Activated CD4-positive, alpha-beta T cell treated with anti-CD3 and anti-CD28 coated beads for 36 hours (primary cell): ENCODE measurements around the gene IQCH. TPM values are rescaled to one million over a fixed set of nuclear protein-coding genes. Genes with fewer than 3 reads are reported as not detected.

ENCODE experiments used
- ATAC-seq: fragments of 200-7000 bp; cut with Tn5 transposase; one replicate; pipeline ENCODE4 v1.10.0; 2021; ENCODE audit warnings: mild to moderate bottlenecking, moderate library complexity
- CTCF ChIA-PET: fragments of 350-600 bp; sonication (Branson Sonifier 250); formaldehyde crosslinking; loops from one replicate; lab custom pipeline; 2021; ENCODE audit warnings: antibody characterized with exemption; lab: Charles Lee
- POLR2A ChIA-PET: fragments of 350-600 bp; sonication (Branson Sonifier 250); formaldehyde crosslinking; loops from one replicate; lab custom pipeline; 2021; ENCODE audit warnings: antibody characterized with exemption, inconsistent platforms; lab: Charles Lee
- DNase-seq: peaks from one replicate; pipeline ENCODE4 v3.0.0-alpha.2; 2020
- H3K27ac Mint-ChIP-seq: one replicate; pipeline ENCODE4 v1.8.0; 2021; ENCODE audit warnings: mixed read lengths
- H3K27me3 Mint-ChIP-seq: one replicate; pipeline ENCODE4 v1.8.0; 2021; ENCODE audit warnings: mixed read lengths
- H3K36me3 Mint-ChIP-seq: one replicate; pipeline ENCODE4 v1.8.0; 2021; ENCODE audit warnings: low read depth, mixed read lengths
- H3K4me1 Mint-ChIP-seq: one replicate; pipeline ENCODE4 v1.8.0; 2021; ENCODE audit warnings: mixed read lengths
- H3K4me3 Mint-ChIP-seq: one replicate; pipeline ENCODE4 v1.8.0; 2021; ENCODE audit warnings: mild to moderate bottlenecking, moderate library complexity, mixed read lengths
- H3K9me3 Mint-ChIP-seq: one replicate; pipeline ENCODE4 v1.8.0; 2021; ENCODE audit warnings: low read depth, mixed read lengths
- intact Hi-C, 2 experiments: fragments of 100-400 bp; cut with DNase I in 1 of 2; cut with micrococcal nuclease in 1 of 2; formaldehyde crosslinking; loops; one replicate each; pipeline versions ENCODE4 v1.14.2 to v1.15.1; 2022 to 2024; cut with DNase I, micrococcal nuclease
- total RNA-seq, 2 experiments: library from RNA; stranded (reverse); gene quantifications; one replicate each; pipeline ENCODE4 v1.2.3, GENCODE V29; 2021

Gene IQCH
- total RNA-seq, 2 experiments from 2014 or later, result 1.8 to 2.1 TPM

DNA sequence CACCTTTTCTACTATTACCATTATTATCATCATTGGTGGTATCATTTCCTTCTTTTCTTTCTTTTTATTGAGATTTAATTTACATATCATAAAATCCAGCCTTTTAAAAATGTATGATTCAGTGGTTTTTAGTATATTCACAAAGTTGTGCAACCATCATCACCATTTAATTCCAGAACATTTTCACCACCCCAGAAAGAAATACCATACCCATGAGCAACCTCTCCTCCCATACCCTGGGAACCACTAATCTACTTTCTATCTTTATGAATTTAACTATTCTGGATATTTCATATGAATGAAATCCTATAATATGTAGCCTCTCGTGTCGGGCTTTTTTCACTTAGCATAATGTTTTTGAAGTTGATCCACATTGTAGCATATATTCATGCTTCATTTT is 29.2 kb upstream of the IQCH start:
- no peaks in the 10 kb centered on the region for H3K9me3 Mint-ChIP-seq
- POLR2A ChIA-PET, result no interaction called here
- CTCF ChIA-PET, result interaction anchor here (1.0 kb wide), 1 partner anchor 12 kb away, joined by 6 read pairs; no protein-coding TSS in a partner anchor
- H3K27me3 Mint-ChIP-seq, result no peaks in the 10 kb centered on the region
- H3K4me1 Mint-ChIP-seq, result peaks cover 6% of the 10 kb centered on the region
- peaks cover 23% of the 10 kb centered on the region for H3K36me3 Mint-ChIP-seq
- DNase-seq, result no peak
- intact Hi-C loops, result no loop called here
- no peak overlapping the region for H3K4me3 Mint-ChIP-seq
- no peak for ATAC-seq
- no peak overlapping the region for H3K27ac Mint-ChIP-seq

DNA sequence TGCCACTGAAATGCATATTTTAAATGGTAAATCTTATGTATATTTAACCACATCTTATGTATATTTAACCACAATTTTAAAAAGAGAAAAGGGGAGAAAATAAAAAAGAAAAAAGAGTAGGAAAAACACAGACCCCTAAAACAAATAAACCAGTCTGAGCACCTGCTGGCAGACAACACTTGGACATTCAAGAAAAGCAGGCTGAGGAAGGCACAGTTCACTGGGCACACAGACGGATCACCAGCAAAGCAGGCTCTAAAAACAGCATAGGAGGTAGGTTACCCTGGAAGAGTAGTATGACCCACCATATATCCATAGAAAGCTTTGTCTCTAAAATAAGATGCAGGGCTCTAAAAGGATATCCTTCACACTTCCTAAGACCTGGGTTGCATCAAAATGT is 27.2 kb upstream of the IQCH start:
- no peaks in the 10 kb centered on the region for H3K9me3 Mint-ChIP-seq
- no peak overlapping the region for H3K4me3 Mint-ChIP-seq
- no peak for DNase-seq
- ChIA-PET CTCF (no interaction called here), POLR2A (no interaction called here)
- intact Hi-C loops, result no loop called here
- H3K27ac Mint-ChIP-seq, result no peak overlapping the region
- H3K4me1 Mint-ChIP-seq, result peaks cover 6% of the 10 kb centered on the region
- ATAC-seq, result no peak
- H3K27me3 Mint-ChIP-seq, result no peaks in the 10 kb centered on the region
- peaks cover 38% of the 10 kb centered on the region for H3K36me3 Mint-ChIP-seq

DNA sequence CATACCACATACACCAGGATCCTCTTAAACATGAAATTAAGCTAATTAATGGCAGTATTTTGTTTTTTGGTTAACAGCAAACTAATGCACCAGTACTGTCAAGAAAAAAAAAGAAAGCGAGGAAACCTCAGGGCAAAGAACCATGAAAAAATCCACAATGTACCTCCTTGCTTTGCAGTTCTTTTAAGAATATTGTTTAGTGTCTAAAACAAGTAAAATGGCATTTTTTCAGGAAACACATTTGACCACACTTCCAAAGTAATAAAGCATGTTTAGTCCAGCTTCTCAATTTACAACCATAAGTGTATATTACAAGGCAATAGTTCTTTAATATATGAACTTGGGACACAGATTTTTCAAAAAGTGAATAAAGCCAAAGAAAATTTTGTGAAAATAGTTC is 26.7 kb upstream of the IQCH start:
- DNase-seq (no peak), ATAC-seq (no peak)
- Mint-ChIP-seq H3K27me3 (no peaks in the 10 kb centered on the region), H3K4me1 (peaks cover 6% of the 10 kb centered on the region), H3K4me3 (no peak overlapping the region), H3K36me3 (peaks cover 41% of the 10 kb centered on the region), H3K27ac (no peak overlapping the region), H3K9me3 (no peaks in the 10 kb centered on the region)
- intact Hi-C loops, result no loop called here
- ChIA-PET POLR2A (no interaction called here), CTCF (no interaction called here)

DNA sequence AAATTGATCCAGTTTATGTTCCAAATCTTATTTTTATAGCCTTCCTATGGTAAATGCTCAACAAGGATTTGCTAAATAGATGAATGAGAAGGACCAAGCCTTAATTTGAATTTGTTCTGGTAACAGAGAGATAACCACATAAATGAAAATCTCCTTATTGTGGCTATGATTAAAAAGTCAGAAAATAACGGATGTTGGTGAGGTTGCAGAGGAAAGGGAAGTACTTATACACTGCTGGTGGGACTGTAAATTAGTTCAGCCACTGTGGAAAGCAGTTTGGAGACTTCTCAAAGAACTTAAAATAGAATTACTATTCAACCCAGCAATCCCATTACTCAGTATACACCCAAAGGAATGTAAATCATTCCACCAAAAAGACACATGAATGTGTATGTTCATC is 26.3 kb upstream of the IQCH start:
- ChIA-PET POLR2A (no interaction called here), CTCF (interaction anchor here (0.8 kb wide), 1 partner anchor 275 kb away, joined by 3 read pairs; no protein-coding TSS in a partner anchor)
- intact Hi-C loops, result no loop called here
- Mint-ChIP-seq H3K36me3 (peaks cover 45% of the 10 kb centered on the region), H3K9me3 (no peaks in the 10 kb centered on the region), H3K27me3 (no peaks in the 10 kb centered on the region), H3K4me3 (no peak overlapping the region), H3K27ac (no peak overlapping the region), H3K4me1 (peaks cover 6% of the 10 kb centered on the region)
- DNase-seq, result no peak
- no peak for ATAC-seq

DNA sequence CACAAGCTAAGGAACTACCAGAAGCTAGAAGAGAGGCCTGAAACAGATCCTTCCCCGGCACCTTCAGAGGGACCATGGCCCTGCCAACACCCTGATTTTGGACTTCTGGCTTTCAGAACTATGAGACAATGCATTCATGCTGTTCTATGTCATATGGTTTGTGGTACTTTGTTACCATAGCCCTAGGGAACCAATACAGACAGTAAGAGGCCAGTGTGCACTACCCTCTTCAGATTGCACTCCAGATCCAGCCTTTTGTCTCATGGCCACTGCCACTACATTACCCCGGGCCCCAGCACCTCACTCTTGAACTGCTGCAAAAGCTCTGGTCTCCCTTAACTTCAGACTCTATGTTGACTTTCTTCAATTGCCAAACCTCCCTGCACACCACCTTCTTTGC is 24.1 kb upstream of the IQCH start:
- ChIA-PET POLR2A (no interaction called here), CTCF (interaction anchor here (1.1 to 1.4 kb wide), 2 partner anchors 9 to 367 kb away, joined by 3 to 4 read pairs; no protein-coding TSS in a partner anchor)
- no peak overlapping the region for H3K4me3 Mint-ChIP-seq
- H3K27me3 Mint-ChIP-seq, result no peaks in the 10 kb centered on the region
- no peak for DNase-seq
- peaks cover 56% of the 10 kb centered on the region for H3K36me3 Mint-ChIP-seq
- H3K9me3 Mint-ChIP-seq, result no peaks in the 10 kb centered on the region
- intact Hi-C loops, result no loop called here
- H3K27ac Mint-ChIP-seq, result no peak overlapping the region
- no peak for ATAC-seq
- H3K4me1 Mint-ChIP-seq, result peaks cover 6% of the 10 kb centered on the region

DNA sequence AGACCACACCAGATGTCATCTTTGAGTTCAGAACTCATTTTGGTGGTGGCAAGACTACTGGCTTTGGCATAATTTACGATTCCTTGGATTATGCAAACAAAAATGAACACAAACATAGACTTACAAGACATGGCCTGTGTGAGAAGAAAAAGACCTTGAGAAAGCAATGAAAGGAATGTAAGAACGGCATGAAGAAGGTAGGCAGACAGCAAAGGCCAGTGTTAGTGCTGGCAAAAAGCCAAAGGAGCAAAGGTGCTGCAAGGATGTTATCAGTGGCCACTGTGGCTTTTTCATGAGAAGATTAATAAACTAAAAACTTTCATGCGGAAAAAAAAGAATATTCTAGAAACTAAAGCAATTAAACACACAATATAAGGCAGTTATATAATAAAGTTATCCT is 22.0 kb upstream of the IQCH start:
- intact Hi-C loops, result no loop called here
- Mint-ChIP-seq H3K27ac (no peak overlapping the region), H3K36me3 (peaks cover 56% of the 10 kb centered on the region), H3K27me3 (no peaks in the 10 kb centered on the region), H3K4me1 (peaks cover 6% of the 10 kb centered on the region), H3K4me3 (no peak overlapping the region), H3K9me3 (no peaks in the 10 kb centered on the region)
- ATAC-seq (no peak), DNase-seq (no peak)
- ChIA-PET CTCF (no interaction called here), POLR2A (interaction anchor here (0.7 kb wide), 1 partner anchor 195 kb away, joined by 5 read pairs; no protein-coding TSS in a partner anchor)

DNA sequence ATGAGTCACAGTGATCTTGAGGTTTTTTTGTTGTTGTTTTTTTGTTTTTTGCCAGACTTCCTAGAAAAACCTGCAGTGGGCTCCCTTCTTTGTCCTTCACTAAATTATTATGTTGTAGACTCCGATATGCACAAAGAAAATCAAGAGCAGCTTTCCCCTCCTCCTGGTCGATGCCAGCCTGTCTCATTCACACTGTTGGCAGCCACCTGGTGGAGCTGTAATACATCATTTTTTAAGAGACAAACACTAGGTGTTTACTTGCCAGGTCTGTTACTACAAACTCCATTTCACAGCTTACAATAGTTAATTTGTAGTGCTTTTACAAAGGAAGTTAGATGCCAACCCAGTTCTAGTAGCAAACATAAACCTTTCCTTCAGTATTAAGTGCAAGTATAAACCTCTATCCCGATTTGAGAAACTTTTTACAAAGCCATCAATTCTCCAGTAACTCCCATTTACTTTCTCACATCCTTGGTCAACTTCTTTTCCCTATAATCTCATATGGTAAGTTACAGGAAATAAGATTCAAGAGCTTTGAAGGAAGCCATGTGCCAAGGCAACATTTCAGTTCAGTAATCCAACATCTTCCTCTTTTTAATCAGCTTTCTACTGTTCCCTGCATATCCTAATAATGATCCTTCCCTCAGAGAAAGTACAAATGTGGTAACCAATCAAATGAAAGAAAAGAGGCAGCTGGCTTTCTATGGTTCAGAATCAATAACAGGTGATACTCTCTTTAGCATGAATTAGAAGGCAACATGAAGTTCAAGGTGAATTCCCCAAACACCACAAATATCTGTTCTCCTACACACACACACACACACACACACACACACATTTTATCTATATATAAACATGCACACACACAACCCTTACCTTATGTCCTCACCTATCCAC is 14.1 kb upstream of the IQCH start:
- peak overlapping the region; percentile 17 for H3K4me3 Mint-ChIP-seq
- no peaks in the 10 kb centered on the region for H3K27me3 Mint-ChIP-seq
- peaks cover 21% of the 10 kb centered on the region for H3K36me3 Mint-ChIP-seq
- CTCF ChIA-PET, result interaction anchor here (0.9 to 2.5 kb wide), 11 partner anchors 9 to 294 kb away, joined by 3 to 15 read pairs (median 4); partner anchors contain the start of genes AAGAB and IQCH
- DNase-seq, result peak; percentile 48
- peaks cover 49% of the 10 kb centered on the region for H3K4me1 Mint-ChIP-seq
- POLR2A ChIA-PET, result interaction anchor here (0.6 to 1.2 kb wide), 4 partner anchors 53 to 280 kb away, joined by 3 to 5 read pairs (median 4); partner anchors contain the start of gene C15orf61
- intact Hi-C loops, result loop anchor here (1.0 to 10.0 kb wide), 14 partner anchors 14 to 600 kb away; partner anchors contain the start of genes AAGAB (in 2 of the 2), IQCH (in 2 of the 2), MAP2K5 (in 1 of the 2) and RNU6-1 (in 1 of the 2)
- peak overlapping the region; percentile 89 for H3K27ac Mint-ChIP-seq
- ATAC-seq, result peak; percentile 45
- no peaks in the 10 kb centered on the region for H3K9me3 Mint-ChIP-seq

DNA sequence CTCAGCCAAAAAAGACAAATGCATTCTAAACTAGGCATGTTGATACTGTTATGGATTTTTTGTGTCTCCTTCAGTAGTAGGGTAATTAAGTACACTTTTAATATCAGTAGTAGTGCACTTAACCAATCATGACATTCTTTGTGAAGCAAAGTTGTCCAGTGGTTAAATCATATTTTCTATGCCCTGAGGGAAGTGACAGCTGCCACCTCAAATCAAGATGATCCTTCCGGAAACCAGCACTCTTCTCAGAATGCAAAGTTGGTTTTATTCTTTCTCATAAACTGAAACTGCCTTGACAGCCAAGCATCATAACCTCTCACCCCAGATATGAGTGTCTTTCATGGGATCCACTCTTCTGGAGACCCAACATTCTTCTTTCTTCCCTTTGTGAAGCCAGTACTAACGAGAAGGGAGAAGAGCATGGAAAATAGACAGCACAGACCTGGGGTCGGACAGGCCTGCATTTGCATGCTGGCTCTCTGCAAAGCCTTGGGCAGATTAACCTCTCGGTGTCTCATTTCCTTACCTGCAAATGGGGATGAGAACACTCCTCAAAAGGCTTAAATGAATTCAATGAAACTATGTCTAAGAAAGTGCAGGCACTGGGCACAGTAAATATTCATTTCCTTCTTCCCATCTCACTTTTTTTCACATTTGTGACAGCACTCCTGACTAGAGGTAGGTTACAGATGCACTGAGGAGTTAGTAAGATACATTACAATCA is 13.3 kb upstream of the IQCH start:
- H3K4me3 Mint-ChIP-seq, result peak overlapping the region; percentile 30

DNA sequence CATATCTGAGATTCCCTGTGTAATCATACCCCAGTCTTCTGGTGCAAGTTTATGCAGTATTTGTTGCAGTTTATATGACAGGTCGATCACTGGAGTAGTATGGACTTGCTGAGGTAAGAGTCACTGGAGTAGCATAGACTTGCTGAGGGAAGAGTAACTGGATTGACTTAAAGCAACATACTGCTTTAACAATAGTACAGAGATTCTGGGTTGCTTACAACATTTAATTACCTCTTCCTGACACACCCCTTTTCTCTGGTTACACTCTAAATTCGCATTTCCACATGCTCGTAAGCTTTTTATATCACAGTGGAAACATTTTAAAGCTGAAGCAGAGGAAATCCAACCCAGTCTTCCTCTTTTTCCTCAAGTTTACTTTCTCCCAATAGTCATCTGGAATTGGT is 11.9 kb upstream of the IQCH start:
- peaks cover 34% of the 10 kb centered on the region for H3K36me3 Mint-ChIP-seq
- H3K9me3 Mint-ChIP-seq, result peaks cover 7% of the 10 kb centered on the region
- peaks cover 64% of the 10 kb centered on the region for H3K4me1 Mint-ChIP-seq
- no peak for DNase-seq
- no peak overlapping the region for H3K27ac Mint-ChIP-seq
- CTCF ChIA-PET, result no interaction called here
- POLR2A ChIA-PET, result no interaction called here
- intact Hi-C loops, result loop anchor here (5.0 to 10.0 kb wide), 3 partner anchors 95 to 502 kb away; no protein-coding TSS in a partner anchor
- H3K27me3 Mint-ChIP-seq, result no peaks in the 10 kb centered on the region
- ATAC-seq, result no peak
- H3K4me3 Mint-ChIP-seq, result no peak overlapping the region

More for the DNA sequence above, 13.3 kb upstream of the IQCH start:
- CTCF ChIA-PET, result interaction anchor here (0.6 to 2.5 kb wide), 7 partner anchors 14 to 240 kb away, joined by 3 to 15 read pairs (median 6); partner anchors contain the start of genes AAGAB and IQCH
- peaks cover 52% of the 10 kb centered on the region for H3K4me1 Mint-ChIP-seq
- H3K27me3 Mint-ChIP-seq, result no peaks in the 10 kb centered on the region
- peaks cover 22% of the 10 kb centered on the region for H3K36me3 Mint-ChIP-seq
- POLR2A ChIA-PET, result no interaction called here
- peak overlapping the region; percentile 89 for H3K27ac Mint-ChIP-seq
- H3K9me3 Mint-ChIP-seq, result peaks cover under 1% of the 10 kb centered on the region
- DNase-seq, result peak; percentile 62
- intact Hi-C loops, result loop anchor here (1.0 to 10.0 kb wide), 13 partner anchors 13 to 600 kb away; partner anchors contain the start of genes AAGAB (in 2 of the 2), IQCH (in 2 of the 2), MAP2K5 (in 1 of the 2) and RNU6-1 (in 1 of the 2)
- ATAC-seq, result peak; percentile 86

DNA sequence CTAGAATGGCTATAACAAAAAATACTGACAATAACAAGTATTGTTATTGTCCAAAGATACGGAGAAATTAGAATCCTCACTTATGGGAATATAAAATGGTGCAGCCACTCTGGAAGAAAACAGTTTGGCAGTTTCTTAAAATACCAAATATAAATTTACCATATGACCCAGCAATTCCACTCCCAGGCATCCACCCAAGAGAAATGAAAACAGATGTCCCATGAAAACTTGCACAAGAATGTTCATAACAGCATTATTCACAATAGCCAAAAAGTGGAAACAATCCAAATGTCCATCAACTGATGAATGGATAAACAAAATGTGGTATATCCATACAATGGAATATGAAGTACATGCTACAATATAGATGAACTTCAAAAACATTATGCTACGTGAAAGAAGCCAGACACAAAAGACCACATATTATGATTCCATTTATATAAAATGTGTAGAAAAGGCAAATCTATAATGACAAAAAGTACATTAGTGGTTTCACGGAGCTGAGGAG is 9.6 kb upstream of the IQCH start:
- Mint-ChIP-seq H3K27me3 (no peaks in the 10 kb centered on the region), H3K4me3 (no peak overlapping the region), H3K36me3 (peaks cover 43% of the 10 kb centered on the region), H3K9me3 (peaks cover 9% of the 10 kb centered on the region), H3K4me1 (peaks cover 71% of the 10 kb centered on the region), H3K27ac (no peak overlapping the region)
- ATAC-seq, result no peak
- no peak for DNase-seq
- CTCF ChIA-PET, result no interaction called here
- intact Hi-C loops, result loop anchor here (2.0 to 10.0 kb wide), 4 partner anchors 56 to 500 kb away; no protein-coding TSS in a partner anchor
- POLR2A ChIA-PET, result interaction anchor here (0.6 kb wide), 1 partner anchor 98 kb away, joined by 3 read pairs; no protein-coding TSS in a partner anchor
